ENCODE results near the gene ZDHHC14.
"Not testable (repeated sequence)": the region's sequence is repeated elsewhere in the genome, so short reads cannot be mapped to it uniquely, and the experiment has no call there.

ZDHHC14 gene

DNA sequence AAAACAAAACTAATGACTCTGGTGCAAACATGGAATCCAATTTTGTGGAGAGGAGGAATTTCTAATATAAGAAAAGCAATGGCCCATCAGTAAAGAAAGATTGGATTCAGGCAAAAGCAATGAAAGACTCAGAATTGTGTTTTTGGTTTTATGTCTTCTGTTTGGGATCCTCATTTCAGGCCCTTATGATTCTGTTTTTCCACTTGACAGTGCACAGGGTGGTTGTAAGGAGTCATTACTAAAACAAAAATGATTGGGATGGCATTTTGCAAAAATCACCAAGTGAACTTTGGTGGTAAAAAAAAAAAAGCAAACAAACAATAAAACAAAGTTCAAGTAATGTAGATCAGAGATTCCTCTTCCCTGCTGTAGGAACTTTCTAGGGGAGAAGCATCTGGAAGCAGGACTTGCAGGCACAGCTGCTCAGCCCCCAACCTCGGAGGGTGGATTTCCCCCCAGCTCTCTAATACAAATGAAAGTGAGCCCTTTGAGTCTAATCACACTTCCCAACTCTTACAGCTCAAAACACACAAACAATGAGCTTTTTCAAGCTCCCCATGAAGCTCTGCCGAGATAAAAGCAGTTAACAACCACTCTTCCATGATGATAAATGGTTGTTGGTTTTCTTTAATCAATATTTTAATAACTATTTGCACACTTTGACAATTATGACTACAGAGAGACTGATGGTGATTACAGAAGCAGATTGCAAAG is 177.7 kb downstream of the ZDHHC14 start:
- 0 out of 2 replicates have a peak, but pooled peaks cover 2% of the 10 kb centered on the region for H3K27me3 ChIP-seq (ENCODE audit: control insufficient read depth, low read length)
- peak overlapping the region; percentile 67 for H3K4me3 ChIP-seq (ENCODE audit: low read length)
- peak overlapping the region; percentile 91 for H3K4me2 ChIP-seq (ENCODE audit: low read length)
- peaks cover 83% of the 10 kb centered on the region for H3K4me1 ChIP-seq (ENCODE audit: control insufficient read depth, low read length)
- H3K9me3 ChIP-seq (ENCODE audit: control insufficient read depth, insufficient read depth, low read length), result no peaks in the 10 kb centered on the region
- no peak for TF ChIP-seq CTCF (IDR thresholded peaks at IDR 0.05; ENCODE audit: low read depth, low read length, poor library complexity, severe bottlenecking)
- no peak for TF ChIP-seq EZH2phosphoT487 (IDR thresholded peaks at IDR 0.05; ENCODE audit: borderline replicate concordance, low read length)
- peaks cover 22% of the 10 kb centered on the region for H3F3A ChIP-seq (ENCODE audit: control insufficient read depth, insufficient read depth)
- H3K27ac ChIP-seq (ENCODE audit: low read depth, low read length), result peak overlapping the region; percentile 90
- no peaks in the 10 kb centered on the region for H3K36me3 ChIP-seq (ENCODE audit: control insufficient read depth, low read length)
- no peaks in the 10 kb centered on the region for H4K20me1 ChIP-seq (ENCODE audit: control insufficient read depth, insufficient read depth, low read depth, low read length)
- H3K9me2 ChIP-seq (replicated peaks; ENCODE audit: control insufficient read depth, low read length), result no peaks in the 10 kb centered on the region
- H3K79me2 ChIP-seq (ENCODE audit: control insufficient read depth, low read length), result no peaks in the 10 kb centered on the region

DNA sequence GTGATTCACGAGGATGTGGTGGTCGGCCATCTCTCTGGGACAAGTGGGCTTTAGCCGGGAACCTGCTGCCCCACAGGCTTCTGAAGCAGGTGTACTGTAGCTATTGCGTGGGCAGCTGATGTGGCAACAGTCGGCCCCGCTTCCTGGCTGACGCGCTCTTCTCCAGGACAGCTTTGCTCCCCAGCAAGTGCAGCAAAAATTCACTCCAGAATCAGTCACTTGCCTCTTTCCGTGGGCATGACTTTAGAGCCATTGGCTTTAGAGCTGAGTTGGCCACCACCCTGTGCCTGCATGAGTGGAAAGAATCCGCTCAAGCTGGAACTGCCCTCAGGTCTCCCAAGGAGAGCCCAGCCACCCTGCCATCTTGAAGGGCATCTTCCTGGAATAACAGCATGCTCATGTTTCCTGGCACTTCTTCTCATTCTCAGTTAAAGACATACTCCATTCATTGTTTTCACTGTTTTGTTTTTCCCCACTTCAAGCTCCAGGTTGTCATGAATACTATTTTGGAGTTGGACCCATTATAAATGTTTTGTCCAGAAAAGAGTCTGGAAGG is 178.3 kb downstream of the ZDHHC14 start:
- Histone ChIP-seq H3K27ac (ENCODE audit: low read depth, low read length) (peak overlapping the region; percentile 90; the same call in 1 of the 2 replicates), H3K9me2 (replicated peaks; ENCODE audit: control insufficient read depth, low read length) (no peaks in the 10 kb centered on the region), H4K20me1 (ENCODE audit: control insufficient read depth, insufficient read depth, low read depth, low read length) (no peaks in the 10 kb centered on the region), H3K4me3 (ENCODE audit: low read length) (no peak overlapping the region), H3K27me3 (ENCODE audit: control insufficient read depth, low read length) (0 out of 2 replicates have a peak, but pooled peaks cover 2% of the 10 kb centered on the region), H3K4me2 (ENCODE audit: low read length) (peak overlapping the region; percentile 91), H3K79me2 (ENCODE audit: control insufficient read depth, low read length) (no peaks in the 10 kb centered on the region), H3K36me3 (ENCODE audit: control insufficient read depth, low read length) (no peaks in the 10 kb centered on the region), H3K4me1 (ENCODE audit: control insufficient read depth, low read length) (peaks cover 89% of the 10 kb centered on the region), H3F3A (ENCODE audit: control insufficient read depth, insufficient read depth) (peaks cover 22% of the 10 kb centered on the region), H3K9me3 (ENCODE audit: control insufficient read depth, insufficient read depth, low read length) (no peaks in the 10 kb centered on the region)
- no peak for TF ChIP-seq CTCF (IDR thresholded peaks at IDR 0.05; ENCODE audit: low read depth, low read length, poor library complexity, severe bottlenecking)
- no peak for TF ChIP-seq EZH2phosphoT487 (IDR thresholded peaks at IDR 0.05; ENCODE audit: borderline replicate concordance, low read length)

DNA sequence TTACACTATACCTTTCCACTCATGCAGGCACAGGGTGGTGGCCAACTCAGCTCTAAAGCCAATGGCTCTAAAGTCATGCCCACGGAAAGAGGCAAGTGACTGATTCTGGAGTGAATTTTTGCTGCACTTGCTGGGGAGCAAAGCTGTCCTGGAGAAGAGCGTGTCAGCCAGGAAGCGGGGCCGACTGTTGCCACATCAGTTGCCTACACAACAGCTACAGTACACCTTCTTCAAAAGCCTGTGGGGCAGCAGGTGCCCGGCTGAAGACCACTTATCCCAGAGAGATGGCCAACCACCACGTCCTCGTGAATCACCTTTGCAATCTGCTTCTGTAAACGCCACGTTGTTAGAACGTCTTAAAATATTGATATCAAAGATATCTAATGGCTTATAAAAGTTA is 179.1 kb downstream of the ZDHHC14 start:
- Histone ChIP-seq H3K4me2 (ENCODE audit: low read length) (peak overlapping the region; percentile 91), H3K27ac (ENCODE audit: low read depth, low read length) (0 out of 2 replicates have a peak overlapping the region, but pooled peaks have one; percentile 95), H3K4me1 (ENCODE audit: control insufficient read depth, low read length) (peaks cover 97% of the 10 kb centered on the region), H3F3A (ENCODE audit: control insufficient read depth, insufficient read depth) (peaks cover 22% of the 10 kb centered on the region)
- H3K79me2 ChIP-seq (ENCODE audit: control insufficient read depth, low read length); H4K20me1 ChIP-seq (ENCODE audit: control insufficient read depth, insufficient read depth, low read depth, low read length); H3K36me3 ChIP-seq (ENCODE audit: control insufficient read depth, low read length); H3K27me3 ChIP-seq (ENCODE audit: control insufficient read depth, low read length); H3K9me3 ChIP-seq (ENCODE audit: control insufficient read depth, insufficient read depth, low read length); H3K9me2 ChIP-seq (replicated peaks; ENCODE audit: control insufficient read depth, low read length); H3K4me3 ChIP-seq (ENCODE audit: low read length): not testable (repeated sequence)
